Measurements from ENCODE around the gene KLC1.

DNA sequence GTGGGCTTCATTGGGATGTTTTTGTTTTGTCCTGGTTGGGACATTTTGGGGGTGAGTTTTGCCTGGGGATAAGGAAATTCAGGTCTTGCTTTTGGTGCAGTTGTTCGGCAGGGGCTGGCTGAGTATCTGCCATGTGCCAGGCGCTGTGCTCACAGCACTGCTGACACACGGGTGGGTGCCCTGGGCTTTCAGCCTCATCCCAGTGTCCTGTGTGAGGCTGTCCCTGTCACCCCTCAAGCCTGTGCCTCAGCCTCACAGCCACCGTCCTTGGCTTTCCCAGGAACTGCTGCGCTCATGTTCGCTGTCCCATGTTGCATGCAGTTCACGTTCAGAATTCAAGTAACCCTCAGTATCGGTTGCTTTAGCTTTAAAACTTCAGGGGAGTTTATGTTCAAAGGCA lies 61.3 kb downstream of the KLC1 start:
- TF ChIP-seq CTCF (IDR thresholded peaks at IDR 0.05): no peak
- TF ChIP-seq BHLHE40 (IDR thresholded peaks at IDR 0.05; ENCODE audit: low read depth, low read length): no peak
- TF ChIP-seq POLR2A (IDR thresholded peaks at IDR 0.05; ENCODE audit: low read length): no peak
- no peak for TF ChIP-seq EP300 (IDR thresholded peaks at IDR 0.05)
- TF ChIP-seq REST (IDR thresholded peaks at IDR 0.05): no peak
- no peak for TF ChIP-seq HDAC2 (IDR thresholded peaks at IDR 0.05)

Data from A549 (cell line).